ENCODE data around the gene DGKI. TPM values are rescaled to one million over a fixed set of nuclear protein-coding genes. Genes with fewer than 3 reads are reported as not detected.

The DGKI gene
- total and polyA plus RNA-seq, 2 of the 4 experiments (the other 2 are of a cell fraction), result 3.9 to 15.8 TPM

GRCh38 chr7:137832382-137832781 is 14.4 kb downstream of the DGKI start:
- 0 out of 2 replicates have a peak, but pooled peaks cover 2% of the 10 kb centered on the region for H3K36me3 ChIP-seq (ENCODE audit: control insufficient read depth, insufficient read depth, low read length)
- H2BK20ac ChIP-seq (ENCODE audit: low read depth, low read length), result no peak overlapping the region
- no peak overlapping the region for H3K56ac ChIP-seq (ENCODE audit: extremely low read depth, insufficient read depth, low read length)
- no peak overlapping the region for H4K91ac ChIP-seq (ENCODE audit: insufficient read depth, low read depth, low read length)
- dilution Hi-C loops (cut with HindIII; ENCODE audit: low sequenced_read_pairs, unreplicated experiment) (no loop called here), intact Hi-C loops (cut with micrococcal nuclease) (no loop called here), in situ Hi-C loops (cut with MboI; ENCODE audit: low sequenced_read_pairs) (no loop called here)
- peaks cover 13% of the 10 kb centered on the region for H3K9me3 ChIP-seq (ENCODE audit: control insufficient read depth, insufficient read depth, low read length)
- no TSS peak for BruUV-seq (replicated peaks)
- peaks cover 9% of the 10 kb centered on the region for H3K4me1 ChIP-seq (ENCODE audit: control insufficient read depth, insufficient read depth, low read length)
- H3K23ac ChIP-seq (ENCODE audit: low read depth, low read length), result no peak overlapping the region
- H2AFZ ChIP-seq (replicated peaks; ENCODE audit: low read length, poor library complexity), result no peak overlapping the region
- no peak overlapping the region for H2AK5ac ChIP-seq (ENCODE audit: low read depth, low read length)
- H3K9ac ChIP-seq (ENCODE audit: low read depth, low read length), result no peak overlapping the region
- no peak overlapping the region for H3K14ac ChIP-seq (replicated peaks; ENCODE audit: low read depth, low read length)
- no peak overlapping the region for H3K4me3 ChIP-seq (ENCODE audit: insufficient read depth, low read depth, low read length)
- H3K4me2 ChIP-seq (ENCODE audit: low read depth, low read length), result no peak overlapping the region
- H2AK9ac ChIP-seq (replicated peaks; ENCODE audit: low read depth, low read length, poor library complexity), result no peak overlapping the region
- H4K5ac ChIP-seq (ENCODE audit: low read depth, low read length), result no peak overlapping the region
- WGBS, 2 experiments (ENCODE audit: extremely low coverage in 2 of 2, insufficient read length in 1 of 2), result no CpG with 5 or more reads among the region's 2 CpGs
- no peaks in the 10 kb centered on the region for H3K27me3 ChIP-seq (ENCODE audit: control insufficient read depth, insufficient read depth, low read length)
- DNase-seq (no peak), ATAC-seq (ENCODE audit: low read depth) (no peak)
- no peak overlapping the region for H3K27ac ChIP-seq (ENCODE audit: insufficient read depth, low read length)
- no peak overlapping the region for H3K4ac ChIP-seq (ENCODE audit: low read depth, low read length)
- CTCF ChIA-PET, result no interaction called here
- H3K9me1 ChIP-seq (ENCODE audit: insufficient read depth, low read length), result no peaks in the 10 kb centered on the region
- H2BK120ac ChIP-seq (ENCODE audit: low read depth, low read length), result no peak overlapping the region
- H3K79me1 ChIP-seq (ENCODE audit: low read depth in 1 of 2, low read length in 2 of 2), result no peaks in the 10 kb centered on the region; a peak in 1 of 4 replicates
- H3K18ac ChIP-seq (ENCODE audit: low read depth, low read length), result no peak overlapping the region
- no peak for TF ChIP-seq CTCF (conservative IDR thresholded peaks at IDR 0.05; ENCODE audit: low read depth, low read length)
- TF ChIP-seq SMC3 (IDR thresholded peaks at IDR 0.05; ENCODE audit: low read depth, low read length), result no peak
- TF ChIP-seq RFX5 (IDR thresholded peaks at IDR 0.05; ENCODE audit: low read depth, low read length), result no peak
- TF ChIP-seq MAZ (IDR thresholded peaks at IDR 0.05; ENCODE audit: borderline replicate concordance, low read depth, low read length), result no peak
- no peak for TF ChIP-seq USF2 (IDR thresholded peaks at IDR 0.05; ENCODE audit: low read depth, low read length)
- no peak for TF ChIP-seq RAD21 (IDR thresholded peaks at IDR 0.05; ENCODE audit: low read length)
- no peak for TF ChIP-seq RCOR1 (IDR thresholded peaks at IDR 0.05; ENCODE audit: insufficient replicate concordance, low read length)
- TF ChIP-seq POLR2A (IDR thresholded peaks at IDR 0.05; ENCODE audit: low read depth, low read length), result no peak
- no peak overlapping the region for H2BK15ac ChIP-seq (ENCODE audit: low read depth, low read length)
- H2BK5ac ChIP-seq (ENCODE audit: low read depth, low read length, poor library complexity, severe bottlenecking), result no peak overlapping the region
- H4K8ac ChIP-seq (ENCODE audit: low read depth in 2 of 2, low read length in 2 of 2), result no peak overlapping the region
- H4K20me1 ChIP-seq (ENCODE audit: insufficient read depth, low read length), result no peaks in the 10 kb centered on the region
- POLR2A ChIA-PET (ENCODE audit: unreplicated experiment), result no interaction called here
